ENCODE measurements around the gene SOX10. TPM values are rescaled to one million over a fixed set of nuclear protein-coding genes. Genes with fewer than 3 reads are reported as not detected.

Gene SOX10
- total and polyA plus RNA-seq, 9 of the 15 experiments (the other 6 are each of a cell fraction or from before 2014, with no cell fraction given), result not detected

DNA sequence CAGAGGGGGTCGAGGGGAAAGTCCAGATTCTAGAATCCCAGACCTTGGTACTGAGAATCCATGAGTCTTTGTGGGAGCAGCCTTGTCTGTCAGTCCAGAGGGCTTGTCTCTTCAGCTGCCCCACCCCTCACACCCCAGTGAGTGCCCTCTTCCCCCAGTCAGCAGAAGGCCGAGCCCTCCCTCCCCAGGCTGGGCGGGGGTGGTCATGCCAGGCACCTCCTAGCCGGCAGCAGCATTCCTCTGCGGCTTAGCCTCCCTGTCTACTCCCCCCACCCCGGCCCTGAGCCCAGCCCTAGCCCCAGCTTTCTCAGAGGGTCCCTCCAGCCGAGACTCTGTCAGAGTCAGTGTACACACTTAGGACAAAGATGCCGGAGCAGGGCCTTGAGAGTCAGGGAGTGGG, 4.6 kb downstream of the SOX10 start:
- H3K27ac ChIP-seq (ENCODE audit: extremely low read depth, low read depth, low read length), result no peak overlapping the region
- 40% methylated on average over 4 of the region's 8 CpGs for WGBS (ENCODE audit: insufficient coverage, low coverage, missing lambda C conversion rate)
- no TSS peak for BruUV-seq (replicated peaks)
- no peaks in the 10 kb centered on the region for H3K27me3 ChIP-seq (ENCODE audit: control insufficient read depth in 2 of 2, insufficient read depth in 2 of 2, low read length in 2 of 2)
- peaks cover 0 to 7% of the 10 kb centered on the region in 2 experiments; a peak in 2 of 5 replicates for H3K4me1 ChIP-seq (replicated peaks in 1 of 2; ENCODE audit: control insufficient read depth in 2 of 2, insufficient read depth in 2 of 2, low read length in 2 of 2)
- no peak for ATAC-seq
- H4K20me1 ChIP-seq (replicated peaks; ENCODE audit: control insufficient read depth, insufficient read depth, low read length), result no peaks in the 10 kb centered on the region
- TF ChIP-seq KDM4B (IDR thresholded peaks at IDR 0.05; ENCODE audit: borderline replicate concordance in 2 of 2, low read depth in 1 of 2), result no peak
- TF ChIP-seq RBM25 (IDR thresholded peaks at IDR 0.05; ENCODE audit: low read depth, low read length, severe bottlenecking), result no peak
- no peak for TF ChIP-seq FOXA3 (CRISPR knock-in tag; conservative IDR thresholded peaks at IDR 0.05 in 1 of 2, IDR thresholded peaks at IDR 0.05 in 1 of 2)
- no peak for TF ChIP-seq MAFG (tag; conservative IDR thresholded peaks at IDR 0.05)
- no peak for TF ChIP-seq TOE1 (IDR thresholded peaks at IDR 0.05; ENCODE audit: borderline replicate concordance)
- no peak for TF ChIP-seq TOE1 (CRISPR knock-in tag; IDR thresholded peaks at IDR 0.05; ENCODE audit: borderline replicate concordance, low read depth)
- no peak for TF ChIP-seq ZNF696 (CRISPR knock-in tag; conservative IDR thresholded peaks at IDR 0.05)
- TF ChIP-seq CBFA2T3 (IDR thresholded peaks at IDR 0.05), result no peak
- TF ChIP-seq ATF1 (CRISPR knock-in tag; IDR thresholded peaks at IDR 0.05), result no peak
- TF ChIP-seq ATF1 (tag; IDR thresholded peaks at IDR 0.05), result no peak
- TF ChIP-seq MIER1 (IDR thresholded peaks at IDR 0.05; ENCODE audit: low read depth), result no peak
- TF ChIP-seq MCM7 (IDR thresholded peaks at IDR 0.05), result no peak
- no peak for TF ChIP-seq ZNF589 (CRISPR knock-in tag; IDR thresholded peaks at IDR 0.05; ENCODE audit: low read depth)
- H3K9ac ChIP-seq (ENCODE audit: insufficient read depth in 1 of 2, low read depth in 2 of 2, low read length in 2 of 2), result no peak overlapping the region
- in situ Hi-C loops (cut with MboI) (loop anchor here (10.0 kb wide), 1 partner anchor 435 kb away; no protein-coding TSS in a partner anchor), intact Hi-C loops (cut with micrococcal nuclease) (no loop called here)
- DNase-seq (ENCODE audit: extremely low read depth in 1 of 4, low spot score in 3 of 4), result no peak
- no peaks in the 10 kb centered on the region for H3K79me2 ChIP-seq (ENCODE audit: control insufficient read depth, insufficient read depth, low read length)
- no peak overlapping the region for H3K4me2 ChIP-seq (ENCODE audit: insufficient read depth, low read length)
- no peak overlapping the region for H2AFZ ChIP-seq (ENCODE audit: low read depth, low read length)
- POLR2A ChIA-PET, result interaction anchor here (0.5 to 0.7 kb wide), 2 partner anchors 13 to 107 kb away, joined by 3 read pairs; no protein-coding TSS in a partner anchor
- H3K36me3 ChIP-seq (ENCODE audit: control insufficient read depth, insufficient read depth, low read length), result no peaks in the 10 kb centered on the region
- no peaks in the 10 kb centered on the region for H3K9me1 ChIP-seq (ENCODE audit: control insufficient read depth, insufficient read depth, low read length)
- no peaks in the 10 kb centered on the region for H3K9me3 ChIP-seq (replicated peaks; ENCODE audit: control insufficient read depth, insufficient read depth, low read depth, low read length)
- H3K4me3 ChIP-seq, result no peak overlapping the region
- FAIRE-seq, result no peak
- CTCF ChIA-PET (ENCODE audit: low intra/inter-chr PET ratio), result no interaction called here
